Measurements from ENCODE around the gene ATF7.

Gene ATF7

DNA sequence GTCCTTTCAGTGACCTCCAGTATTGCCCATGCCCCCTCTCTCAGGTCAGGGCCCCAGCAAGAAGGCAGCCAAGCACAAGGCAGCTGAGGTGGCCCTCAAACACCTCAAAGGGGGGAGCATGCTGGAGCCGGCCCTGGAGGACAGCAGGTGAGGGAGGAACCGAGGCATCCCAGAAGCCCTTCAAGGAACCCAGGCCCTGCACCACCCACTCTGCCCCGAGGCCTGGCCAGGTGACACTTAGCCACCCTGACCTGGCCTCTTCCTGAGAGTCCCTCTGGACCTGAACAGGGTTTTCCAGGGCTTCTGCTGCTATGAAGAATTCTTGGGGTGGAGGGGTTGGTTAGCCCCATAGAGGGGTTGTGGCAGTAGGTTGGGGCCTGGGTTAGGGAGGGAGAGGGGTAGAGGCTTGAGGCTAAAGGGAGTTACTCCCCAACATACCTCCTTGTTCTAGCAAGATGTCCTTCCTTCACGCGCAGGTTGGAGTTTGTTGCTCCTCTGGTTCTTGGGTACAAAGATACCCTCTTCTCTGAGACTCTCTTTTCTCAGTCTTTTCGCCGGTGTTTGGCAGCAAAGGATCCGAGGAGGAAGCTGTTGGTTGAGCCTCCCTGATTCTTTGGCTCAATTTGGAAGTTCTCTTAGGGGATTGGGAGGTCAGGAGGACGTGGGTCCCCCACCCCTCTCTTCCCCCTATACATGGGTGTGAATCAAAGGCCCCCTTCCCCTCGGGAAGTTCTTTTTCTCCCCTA is 123.0 kb downstream of the ATF7 start:
- DNase-seq: no peak

DNA sequence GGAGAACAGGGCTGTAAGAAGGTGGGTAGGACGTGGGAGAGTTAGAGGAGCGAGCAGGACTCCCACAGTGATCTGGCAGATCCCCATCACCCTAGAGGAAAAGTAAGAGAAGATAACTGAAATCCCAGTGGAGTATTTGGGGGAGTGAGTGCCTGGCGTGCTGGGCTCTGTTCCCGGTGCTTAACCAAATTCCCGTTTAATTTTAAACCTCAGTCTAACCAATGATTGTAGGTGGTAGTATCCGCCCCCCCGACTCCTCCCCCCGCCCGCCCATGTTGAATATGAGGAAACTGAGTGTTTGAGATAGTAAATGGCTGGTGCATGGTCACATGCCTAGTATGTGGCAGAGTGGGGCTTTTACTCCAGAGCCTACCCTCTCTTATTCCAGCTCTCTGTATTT is 123.9 kb downstream of the ATF7 start:
- DNase-seq: no peak

DNA sequence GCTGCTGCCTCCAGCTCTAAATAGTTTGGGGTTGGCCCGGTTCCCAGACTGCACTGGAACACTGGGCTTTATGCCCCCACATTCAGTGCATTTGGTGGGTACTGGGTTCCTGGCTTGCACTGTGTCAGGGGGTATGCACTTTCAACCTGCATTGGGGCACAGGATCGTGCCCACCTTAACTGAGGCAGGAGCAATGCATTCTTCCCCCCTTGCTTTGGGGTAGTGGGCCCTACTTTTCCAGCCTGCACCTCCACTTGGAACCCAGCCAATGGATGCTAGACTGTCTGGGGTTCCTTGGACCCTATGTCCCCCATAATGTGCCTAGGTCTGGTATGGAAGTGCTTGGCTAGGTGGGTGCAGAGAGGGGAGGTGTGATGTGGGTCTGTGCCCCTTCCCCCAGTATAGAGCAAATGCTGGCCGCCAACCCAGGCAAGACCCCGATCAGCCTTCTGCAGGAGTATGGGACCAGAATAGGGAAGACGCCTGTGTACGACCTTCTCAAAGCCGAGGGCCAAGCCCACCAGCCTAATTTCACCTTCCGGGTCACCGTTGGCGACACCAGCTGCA is 124.5 kb downstream of the ATF7 start:
- DNase-seq: peak in 1 of 56 donors; percentile 79

DNA sequence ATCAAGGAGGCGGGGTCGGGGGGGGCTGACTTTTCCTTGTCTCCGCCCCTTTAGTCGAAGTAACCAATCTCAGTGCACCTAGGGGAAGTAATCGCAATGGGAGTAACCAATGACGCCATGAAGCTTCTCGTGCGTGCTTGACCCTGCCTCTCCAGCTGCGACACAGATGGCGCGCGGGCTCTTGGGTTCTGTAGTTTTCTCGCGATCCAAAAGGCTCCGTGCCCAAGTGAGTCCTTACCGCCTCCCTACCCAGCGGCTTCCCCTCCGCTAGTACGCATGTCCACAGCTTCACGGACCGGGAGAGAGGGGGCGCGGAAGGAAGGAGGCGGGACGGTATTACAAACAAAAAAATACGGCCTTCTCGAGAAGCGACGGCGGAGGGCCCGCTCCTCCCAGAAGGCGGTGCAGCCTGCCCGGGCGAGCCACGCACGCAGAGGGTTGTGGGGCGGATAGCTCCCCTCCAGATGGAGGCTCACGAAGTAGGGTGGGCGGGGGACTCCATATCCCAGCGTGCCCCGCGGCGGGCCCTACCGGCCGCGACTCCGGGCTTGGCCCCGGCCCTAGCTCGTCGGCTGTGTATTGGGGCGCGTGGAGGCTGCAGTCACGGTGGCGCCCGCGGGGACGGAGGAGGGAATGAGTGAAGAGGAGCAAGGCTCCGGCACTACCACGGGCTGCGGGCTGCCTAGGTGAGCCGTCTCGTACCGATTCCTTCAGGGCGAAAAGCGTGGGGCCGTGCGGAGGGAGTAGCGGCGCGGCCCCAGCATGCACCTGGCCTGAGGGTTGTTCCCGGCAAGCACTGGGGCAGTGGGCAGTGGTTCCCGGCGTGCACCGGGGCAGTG is 125.2 kb downstream of the ATF7 start, which contains the start of gene TARBP2:
Gene TARBP2 (plus strand): TSS at position 508 of the 839 bp plus-strand sequence. CDS start 126 bp downstream, at position 634.
- peak; percentile 91 to 100 (median 99) for DNase-seq

DNA sequence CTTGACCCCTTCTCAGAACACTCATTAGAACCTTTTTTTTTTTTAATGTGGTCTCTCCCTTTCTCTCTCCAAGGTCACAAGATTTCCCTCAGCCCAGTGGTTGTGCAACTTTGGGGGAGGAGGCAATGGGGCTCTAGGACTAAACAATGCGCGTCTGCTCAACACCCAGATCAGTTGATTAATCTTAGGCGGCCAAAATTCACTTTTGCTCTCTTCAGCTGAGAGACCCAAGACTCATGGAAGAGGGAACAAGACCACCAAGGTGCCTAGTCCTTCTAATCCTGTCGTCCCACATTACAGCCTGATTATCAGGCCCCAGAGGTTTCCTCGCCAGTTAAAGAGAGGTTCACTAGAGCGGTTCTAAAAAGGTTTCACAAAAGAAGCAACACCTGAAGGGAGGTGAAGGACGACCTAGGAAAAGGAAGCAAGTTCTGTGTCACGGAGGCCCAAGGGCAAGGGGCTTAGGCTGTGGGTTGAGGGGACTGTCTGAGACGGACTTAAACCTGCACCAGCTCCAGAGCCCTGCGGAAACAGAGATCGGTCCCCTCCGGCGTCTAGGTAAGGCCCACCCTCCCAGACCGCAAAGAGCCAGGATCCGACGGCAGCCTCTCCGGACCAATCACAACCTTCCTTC is 125.9 kb downstream of the ATF7 start:
- DNase-seq: peak in 4 of 56 donors; percentile 38 to 56 (median 52)

DNA sequence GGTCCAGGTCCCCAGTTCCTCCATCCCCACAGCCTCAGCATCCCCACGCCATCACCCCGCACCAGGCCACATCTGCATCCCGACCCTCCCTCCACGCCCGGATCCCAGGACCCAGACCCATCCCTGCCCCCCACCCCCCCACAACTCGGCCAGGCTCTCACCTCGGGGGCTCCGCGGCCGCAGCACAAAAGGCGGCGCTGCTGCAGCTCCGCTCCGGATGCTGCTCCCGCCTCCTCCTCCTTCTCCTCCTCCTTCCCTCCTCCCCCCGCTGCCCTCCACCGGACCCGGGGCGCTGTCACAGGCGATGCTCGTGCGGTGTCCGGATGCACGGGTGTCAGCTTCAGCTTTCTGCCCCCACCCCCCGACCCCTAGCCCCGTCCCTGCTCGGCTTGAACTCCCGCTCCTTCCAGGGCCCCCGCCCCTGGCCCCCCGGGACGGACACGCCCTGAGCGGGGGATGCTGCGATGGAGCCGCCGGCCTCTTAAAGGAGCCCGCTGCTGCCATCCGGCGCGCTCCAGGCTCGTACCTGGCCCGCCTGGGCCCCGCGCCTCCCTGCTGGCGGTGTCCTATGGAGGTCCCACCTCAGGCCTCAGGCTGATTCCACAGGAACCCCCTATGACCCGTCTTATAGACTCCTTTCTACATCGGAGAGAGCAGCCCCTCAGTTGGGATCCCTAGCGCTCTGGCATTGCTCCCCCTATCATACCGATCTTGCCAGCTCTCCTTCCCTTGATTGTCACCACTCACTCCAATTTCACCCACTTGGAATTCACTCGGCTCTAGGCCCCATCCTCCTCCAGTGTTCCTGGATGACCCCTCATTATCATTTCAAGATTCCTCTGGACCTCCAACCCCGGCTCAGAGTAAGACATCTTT is 126.7 kb downstream of the ATF7 start, which contains the start of gene MAP3K12:
Gene MAP3K12 (minus strand): TSS at position 193 of the 876 bp plus-strand sequence. CDS start 12,067 bp downstream, outside the sequence.
- DNase-seq: peak in 53 of 56 donors; percentile 26 to 89 (median 69)

- no peak for DNase-seq
Observed at GRCh38 chr12:53498235-53498630, 127.9 kb downstream of the ATF7 start.

- DNase-seq: no peak
Observed at GRCh38 chr12:53497461-53497860, 128.7 kb downstream of the ATF7 start.

DNA sequence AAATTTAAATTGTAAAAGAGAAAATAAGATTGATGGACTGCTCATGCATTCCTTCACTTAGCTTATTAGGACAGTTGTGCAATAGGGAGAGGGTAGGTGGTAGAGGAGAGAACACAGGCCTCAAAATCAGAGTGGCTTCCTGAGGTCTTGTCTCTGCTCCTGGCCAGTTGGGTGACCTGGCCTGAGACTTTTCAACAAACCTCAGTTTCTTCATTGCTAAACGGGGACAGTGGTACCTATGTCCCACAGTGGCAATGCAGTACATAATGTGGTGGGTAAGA is 129.5 kb downstream of the ATF7 start:
- DNase-seq: no peak

- peak in 9 of 56 donors; percentile 9 to 36 (median 25) for DNase-seq
Observed at GRCh38 chr12:53495903-53496751, 130.1 kb downstream of the ATF7 start.

DNA sequence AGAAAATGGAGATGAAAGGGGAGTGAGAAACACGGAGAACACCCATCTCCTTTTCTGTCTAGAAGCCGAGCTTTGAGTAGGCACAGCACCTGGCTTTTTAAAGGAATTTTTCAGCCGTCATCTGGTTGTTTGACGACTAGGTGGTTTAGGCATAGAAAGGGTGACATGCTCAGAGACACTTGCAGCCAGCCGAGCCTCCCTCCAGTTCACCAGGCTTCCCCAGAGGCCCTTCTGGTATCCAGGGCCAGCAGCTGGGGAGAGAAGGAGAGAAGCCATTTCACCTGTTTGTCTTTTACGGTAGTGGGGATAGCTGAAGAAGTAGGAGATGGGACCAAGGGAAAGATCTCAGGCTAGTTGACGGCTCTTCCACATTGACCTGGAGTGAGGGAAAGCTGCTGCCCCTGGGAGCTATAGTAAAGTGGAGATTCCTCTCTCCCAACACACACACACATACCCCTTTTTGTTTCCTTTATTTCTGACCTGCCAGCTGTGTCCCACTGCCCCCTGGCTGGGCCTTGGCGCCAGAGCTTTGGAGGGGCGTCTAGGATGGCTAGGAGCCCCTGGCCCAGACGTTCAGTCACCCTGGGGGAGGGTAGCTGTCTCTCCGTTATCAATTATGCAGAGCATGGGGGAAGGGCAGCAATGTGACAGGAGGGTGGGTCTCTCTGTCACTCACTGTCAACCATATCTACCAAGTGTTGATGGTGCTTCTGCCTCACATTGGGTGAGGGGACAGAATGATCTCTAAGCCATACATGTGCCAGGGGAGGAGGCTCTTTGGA is 132.4 kb downstream of the ATF7 start:
- DNase-seq: peak in 1 of 56 donors; percentile 41

GRCh38 chr12:53492830-53493609 is 133.2 kb downstream of the ATF7 start:
- peak; percentile 65 to 98 (median 92) for DNase-seq

GRCh38 chr12:53492188-53492587 is 134.0 kb downstream of the ATF7 start:
- no peak for DNase-seq

DNA sequence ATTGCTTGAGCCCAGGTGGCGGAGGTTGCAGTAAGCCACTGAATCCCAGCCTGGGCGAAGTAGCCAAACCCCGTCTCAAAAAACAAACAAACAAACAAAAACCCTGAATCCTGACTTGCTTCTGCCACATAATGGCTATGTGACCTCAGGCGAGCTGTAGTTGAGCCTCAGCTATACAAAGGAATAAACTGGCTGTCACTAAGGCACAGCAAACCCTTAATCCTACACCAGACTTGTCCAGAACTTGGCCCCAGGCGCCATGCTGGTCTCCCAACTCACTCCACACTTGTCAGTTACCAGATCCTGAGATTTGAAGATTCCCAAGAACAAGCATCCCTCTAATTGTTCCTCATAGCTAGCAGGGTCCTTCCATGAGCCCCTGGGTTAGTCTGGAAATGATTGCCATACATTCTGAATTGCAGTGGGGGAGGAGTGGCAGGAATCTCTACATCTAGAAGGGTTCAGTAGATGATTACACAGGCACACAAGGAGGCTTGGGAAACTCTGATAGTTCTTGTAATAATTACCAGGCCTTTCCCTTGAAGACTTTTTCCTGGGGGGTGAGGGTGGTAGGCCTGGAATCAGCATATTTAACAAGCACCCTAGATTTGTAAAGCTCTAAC is 136.8 kb downstream of the ATF7 start:
- DNase-seq: no peak

DNA sequence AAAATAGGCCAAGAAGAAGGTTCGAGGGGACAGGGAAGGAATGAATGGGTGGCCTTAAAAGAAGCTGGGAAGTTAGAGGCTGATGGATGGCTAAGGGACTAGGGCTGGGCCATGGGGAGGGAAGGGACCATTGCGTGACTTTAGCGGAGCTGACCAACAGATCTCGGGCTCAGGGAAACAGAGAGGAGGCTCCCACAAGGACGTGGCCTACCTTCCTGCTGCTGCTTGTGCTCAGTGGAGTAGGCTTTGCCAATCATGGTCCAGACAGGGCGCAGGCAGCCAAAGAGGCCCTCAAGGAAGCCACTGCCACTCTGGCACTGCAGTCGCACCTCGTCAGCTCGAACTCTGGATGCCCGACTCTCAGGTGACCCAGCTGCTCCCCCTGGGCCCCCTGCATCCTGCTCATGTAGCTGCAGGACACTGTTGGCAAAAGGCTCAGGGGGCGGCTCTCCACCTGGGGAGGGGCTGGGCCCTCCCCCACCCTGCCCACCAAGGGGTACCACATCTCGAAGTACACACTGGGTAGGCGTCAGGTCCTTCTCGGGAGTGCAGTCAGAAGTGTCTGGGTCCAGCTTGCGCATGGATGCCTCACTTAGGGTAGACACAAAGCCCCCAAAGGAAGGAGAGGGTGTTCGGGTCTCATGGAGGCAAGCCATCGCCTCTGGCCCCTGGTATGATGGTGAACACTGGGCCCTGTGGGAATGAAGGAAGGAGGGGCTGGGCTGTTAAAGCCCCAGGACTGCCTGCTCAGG is 139.3 kb downstream of the ATF7 start:
- DNase-seq: no peak

GRCh38 chr12:53485955-53486735 is 140.0 kb downstream of the ATF7 start:
- no peak for DNase-seq

Data from nucleus accumbens (tissue), 56 donors.